ENCODE data around the gene HNF4A.

DNA sequence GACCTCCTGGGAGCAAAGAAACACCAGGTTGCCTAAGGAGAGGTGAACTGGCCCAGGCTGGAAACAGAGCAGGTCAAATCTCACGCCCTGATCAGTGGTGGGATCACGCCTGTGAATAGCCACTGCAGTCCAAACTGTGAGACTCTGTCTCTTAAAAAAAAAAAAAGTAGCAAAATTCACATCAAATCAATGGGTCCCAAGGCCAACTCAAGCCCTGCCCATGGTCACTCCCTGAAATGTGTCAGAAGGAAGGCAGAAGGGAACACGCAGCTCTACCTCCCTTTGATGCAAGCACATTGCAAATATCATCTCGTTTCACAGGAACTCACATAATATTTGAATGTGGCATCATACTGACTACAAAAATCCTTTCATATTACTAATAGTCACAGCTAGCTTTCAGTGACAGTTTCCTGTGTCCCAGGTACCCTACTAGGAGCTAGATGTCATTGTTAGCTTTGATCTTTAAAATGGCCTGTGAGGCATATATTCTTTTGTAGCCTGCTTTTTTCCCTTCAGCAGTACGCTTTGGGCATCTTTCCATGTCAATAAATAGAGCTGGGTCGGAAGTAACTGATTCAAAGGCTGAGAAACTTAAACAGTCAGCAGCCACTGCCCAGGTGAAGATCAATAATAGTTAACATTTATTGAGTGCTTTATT lies 105.8 kb downstream of the HNF4A start:
- TF ChIP-seq, protein P1, sequence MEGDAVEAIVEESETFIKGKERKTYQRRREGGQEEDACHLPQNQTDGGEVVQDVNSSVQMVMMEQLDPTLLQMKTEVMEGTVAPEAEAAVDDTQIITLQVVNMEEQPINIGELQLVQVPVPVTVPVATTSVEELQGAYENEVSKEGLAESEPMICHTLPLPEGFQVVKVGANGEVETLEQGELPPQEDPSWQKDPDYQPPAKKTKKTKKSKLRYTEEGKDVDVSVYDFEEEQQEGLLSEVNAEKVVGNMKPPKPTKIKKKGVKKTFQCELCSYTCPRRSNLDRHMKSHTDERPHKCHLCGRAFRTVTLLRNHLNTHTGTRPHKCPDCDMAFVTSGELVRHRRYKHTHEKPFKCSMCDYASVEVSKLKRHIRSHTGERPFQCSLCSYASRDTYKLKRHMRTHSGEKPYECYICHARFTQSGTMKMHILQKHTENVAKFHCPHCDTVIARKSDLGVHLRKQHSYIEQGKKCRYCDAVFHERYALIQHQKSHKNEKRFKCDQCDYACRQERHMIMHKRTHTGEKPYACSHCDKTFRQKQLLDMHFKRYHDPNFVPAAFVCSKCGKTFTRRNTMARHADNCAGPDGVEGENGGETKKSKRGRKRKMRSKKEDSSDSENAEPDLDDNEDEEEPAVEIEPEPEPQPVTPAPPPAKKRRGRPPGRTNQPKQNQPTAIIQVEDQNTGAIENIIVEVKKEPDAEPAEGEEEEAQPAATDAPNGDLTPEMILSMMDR (conservative IDR thresholded peaks at IDR 0.05), result 0 out of 2 replicates have a peak, but pooled peaks have one; percentile 26
- no peak for TF ChIP-seq EZH2 (IDR thresholded peaks at IDR 0.05; ENCODE audit: low read depth)

Data from PC-9 (cell line).